HCT116 (cell line): ENCODE results near the gene SIX4. TPM values are rescaled to one million over a fixed set of nuclear protein-coding genes. Genes with fewer than 3 reads are reported as not detected.
A peak's percentile ranks its signal among the peaks of the same experiment; 100 is the strongest.

Source experiments
- ATAC-seq: fragments of 200-7000 bp; cut with Tn5 transposase; 2 replicates; pipeline ENCODE4 v1.9.1; 2020; ENCODE audit warnings: mild to moderate bottlenecking, moderate library complexity
- BruUV-seq: library from RNA; stranded (reverse); fragments of 400-500 nt; replicated peaks from 2 replicates; lab custom pipeline; 2021; lab: Mats Ljungman, UMichigan
- CTCF ChIA-PET: fragments of 300-600 bp; sonication (Branson Sonifier 250); formaldehyde crosslinking; loops from one replicate; lab custom pipeline; 2021; ENCODE audit warnings: antibody characterized with exemption; lab: Charles Lee
- POLR2A ChIA-PET: fragments of 300-600, 350-600 bp; sonication (Branson Sonifier 250); formaldehyde crosslinking; loops from one replicate; lab custom pipeline; 2021; ENCODE audit warnings: antibody characterized with exemption; lab: Charles Lee
- RAD21 ChIA-PET, 2 experiments: fragments of 300-600 bp; sonication (Branson Sonifier 250); formaldehyde crosslinking; loops; one replicate each; lab custom pipeline; 2023; ENCODE audit warnings: low total read pairs in 2 of 2; ENCODE audit not compliant: uncharacterized antibody in 2 of 2, unreplicated experiment in 2 of 2, low non-redundant PET in 1 of 2; lab: Charles Lee
- DNase-seq: peaks from one replicate; pipeline ENCODE4 v3.0.0-alpha.2; 2010; ENCODE audit warnings: low read depth, low spot score
- H2AFZ ChIP-seq: fragments of 200-600 bp; shearing (Covaris generic), sonication (generic); 2 replicates; pipeline ENCODE4 v1.6.1; 2017; ENCODE audit warnings: low read depth, mixed run types, mixed read lengths, antibody characterized with exemption, low read length; ENCODE audit not compliant: poor library complexity, severe bottlenecking
- H3K27ac ChIP-seq: 2 replicates; pipeline ENCODE4 v1.5.1; 2012; ENCODE audit warnings: low read depth, low read length
- H3K27me3 ChIP-seq: fragments of 200-600 bp; sonication (generic); 2 replicates; pipeline ENCODE4 v1.6.1; 2016; ENCODE audit warnings: mixed run types, low read length, mixed read lengths; ENCODE audit not compliant: insufficient read depth
- H3K36me3 ChIP-seq, 2 experiments: fragments of 200-500 bp in 1 of 2; fragments of 200-600 bp in 1 of 2; sonication (Bioruptor generic) in 1 of 2; sonication (generic) in 1 of 2; 2 replicates each; pipeline versions ENCODE4 v1.5.1 to v1.6.1; 2014 to 2016; ENCODE audit warnings: low read length in 2 of 2, inconsistent platforms in 1 of 2, mixed read lengths in 1 of 2, mixed run types in 1 of 2; ENCODE audit not compliant: insufficient read depth in 2 of 2, control insufficient read depth in 1 of 2
- H3K4me1 ChIP-seq, 2 experiments: fragments of 200-600 bp in 1 of 2; sonication (generic) in 1 of 2; 2 replicates each; pipeline versions ENCODE4 v1.5.1 to v1.6.1; 2012 to 2017; ENCODE audit warnings: low read length in 2 of 2, inconsistent platforms in 1 of 2, mild to moderate bottlenecking in 1 of 2, mixed read lengths in 1 of 2, mixed run types in 1 of 2, moderate library complexity in 1 of 2; ENCODE audit not compliant: insufficient read depth in 2 of 2, control insufficient read depth in 1 of 2
- H3K4me2 ChIP-seq: fragments of 200-600 bp; sonication (generic); 2 replicates; pipeline ENCODE4 v1.6.1; 2017; ENCODE audit warnings: mixed run types, low read length, mixed read lengths
- H3K4me3 ChIP-seq, 2 experiments: fragments of 200-600 bp in 1 of 2; sonication (generic) in 1 of 2; replicated peaks in 1 of 2; 2 replicates each; pipeline ENCODE4 v1.5.1; 2011 to 2016; ENCODE audit warnings: low read length in 2 of 2, control low read depth in 1 of 2, low read depth in 1 of 2, mild to moderate bottlenecking in 1 of 2, mixed read lengths in 1 of 2, mixed run types in 1 of 2
- H3K79me2 ChIP-seq: fragments of 200-600 bp; sonication (generic); 2 replicates; pipeline ENCODE4 v1.6.1; 2017; ENCODE audit warnings: mild to moderate bottlenecking, mixed run types, low read length, moderate library complexity, mixed read lengths; ENCODE audit not compliant: insufficient read depth
- H3K9ac ChIP-seq: fragments of 200-600 bp; sonication (generic); 2 replicates; pipeline ENCODE4 v1.6.1; 2016; ENCODE audit warnings: low read length, mixed read lengths
- H3K9me2 ChIP-seq: fragments of 200-600 bp; sonication (generic), shearing (Covaris generic); 2 replicates; pipeline ENCODE4 v1.6.1; 2017; ENCODE audit warnings: mixed run types, mild to moderate bottlenecking, moderate library complexity; ENCODE audit not compliant: insufficient read depth
- H3K9me3 ChIP-seq, 2 experiments: fragments of 200-500 bp in 1 of 2; fragments of 200-600 bp in 1 of 2; sonication (Bioruptor generic) in 1 of 2; sonication (generic) in 1 of 2; 2 replicates each; pipeline ENCODE4 v1.6.1; 2014 to 2017; ENCODE audit warnings: low read length in 2 of 2, mixed read lengths in 2 of 2, inconsistent platforms in 1 of 2, low read depth in 1 of 2, mild to moderate bottlenecking in 1 of 2, mixed run types in 1 of 2, moderate library complexity in 1 of 2; ENCODE audit not compliant: control insufficient read depth in 1 of 2, insufficient read depth in 1 of 2
- H4K20me1 ChIP-seq: fragments of 200-600 bp; sonication (generic), shearing (Covaris generic); 2 replicates; pipeline ENCODE4 v1.6.1; 2017; ENCODE audit warnings: mixed run types, mild to moderate bottlenecking, moderate library complexity; ENCODE audit not compliant: insufficient read depth
- ELF1 ChIP-seq: IDR thresholded peaks from 2 replicates; pipeline ENCODE4 v1.6.1; 2012; ENCODE audit warnings: low read depth, borderline replicate concordance
- EZH2 ChIP-seq: fragments of 200-600 bp; sonication (generic); IDR thresholded peaks from 2 replicates; pipeline ENCODE4 v1.6.1; 2017; ENCODE audit warnings: antibody characterized with exemption, mixed run types
- EZH2phosphoT487 ChIP-seq: fragments of 200-600 bp; IDR thresholded peaks from 2 replicates; pipeline ENCODE4 v1.6.1; 2018; ENCODE audit warnings: antibody characterized with exemption, borderline replicate concordance
- JUND ChIP-seq: IDR thresholded peaks from 2 replicates; pipeline ENCODE4 v1.6.1; 2012
- SIN3A ChIP-seq: IDR thresholded peaks from 2 replicates; pipeline ENCODE4 v1.6.1; 2012; ENCODE audit warnings: low read depth
- SP1 ChIP-seq: IDR thresholded peaks from 2 replicates; pipeline ENCODE4 v1.6.1; 2012; ENCODE audit warnings: low read depth
- SRF ChIP-seq: IDR thresholded peaks from 2 replicates; pipeline ENCODE4 v1.6.1; 2012; ENCODE audit warnings: low read depth
- TCF7L2 ChIP-seq: IDR thresholded peaks from 2 replicates; pipeline ENCODE4 v1.7.0; 2011; ENCODE audit warnings: borderline replicate concordance, inconsistent platforms; ENCODE audit not compliant: insufficient read depth, insufficient read length; ENCODE audit errors: extremely low read depth
- ZNF274 ChIP-seq: fragments of 200-500 bp; sonication (Bioruptor generic); IDR thresholded peaks from 2 replicates; pipeline ENCODE4 v1.6.1; 2014; ENCODE audit warnings: mild to moderate bottlenecking, low read depth, low read length, inconsistent platforms
- intact Hi-C: fragments of 100-400 bp; cut with micrococcal nuclease; formaldehyde crosslinking; loops from 2 replicates; pipeline ENCODE4 v1.10.0; 2022
- total RNA-seq: library from RNA; stranded (reverse); gene quantifications from one replicate; pipeline ENCODE4 v1.2.1, GENCODE V29; 2021; ENCODE audit not compliant: unreplicated experiment
- TF ChIP-seq, protein P1 (sequence below): IDR thresholded peaks from 2 replicates; pipeline ENCODE4 v1.6.1; 2012
- TF ChIP-seq, protein P2 (sequence below): IDR thresholded peaks from 2 replicates; pipeline ENCODE4 v1.6.1; 2012

The SIX4 gene
- total RNA-seq, 1 experiment from 2014 or later, result 24.5 TPM

DNA sequence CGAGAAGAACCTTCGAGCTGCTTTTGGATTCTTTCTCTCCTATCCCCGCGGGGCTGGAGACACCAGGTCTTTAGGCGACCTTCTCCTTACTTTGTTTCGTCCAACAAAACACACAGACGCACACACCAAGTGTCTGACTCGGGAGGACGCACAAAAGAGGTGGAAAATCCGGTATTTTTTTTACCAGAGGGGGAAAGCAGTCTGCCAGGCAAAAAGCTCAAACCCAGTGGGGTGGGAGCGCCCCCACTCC lies 2.1 kb downstream of the SIX4 start:
- Histone ChIP-seq H3K9me2 (no peaks in the 10 kb centered on the region), H3K4me1 (peaks cover 17 to 18% of the 10 kb centered on the region in 2 experiments), H3K79me2 (peaks cover 48% of the 10 kb centered on the region), H3K9ac (peak overlapping the region; percentile 81), H3K36me3 (peaks cover 16 to 30% of the 10 kb centered on the region in 2 experiments; a peak in 3 of 4 replicates), H3K27me3 (no peaks in the 10 kb centered on the region), H3K4me2 (peak overlapping the region; percentile 98), H2AFZ (no peak overlapping the region), H3K27ac (peak overlapping the region; percentile 88), H3K4me3 (peak overlapping the region; percentile 77 to 79), H4K20me1 (no peaks in the 10 kb centered on the region), H3K9me3 (no peaks in the 10 kb centered on the region)
- ChIA-PET POLR2A (no interaction called here), CTCF (no interaction called here), RAD21 (no interaction called here)
- no peak for DNase-seq
- ATAC-seq, result no peak
- no TSS peak for BruUV-seq
- TF ChIP-seq, protein P1, sequence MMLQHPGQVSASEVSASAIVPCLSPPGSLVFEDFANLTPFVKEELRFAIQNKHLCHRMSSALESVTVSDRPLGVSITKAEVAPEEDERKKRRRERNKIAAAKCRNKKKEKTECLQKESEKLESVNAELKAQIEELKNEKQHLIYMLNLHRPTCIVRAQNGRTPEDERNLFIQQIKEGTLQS, result no peak
- TF ChIP-seq ELF1, result no peak
- no peak for TF ChIP-seq EZH2
- no peak; the same call in 1 of the 2 replicates for TF ChIP-seq SIN3A
- TF ChIP-seq, protein P2, sequence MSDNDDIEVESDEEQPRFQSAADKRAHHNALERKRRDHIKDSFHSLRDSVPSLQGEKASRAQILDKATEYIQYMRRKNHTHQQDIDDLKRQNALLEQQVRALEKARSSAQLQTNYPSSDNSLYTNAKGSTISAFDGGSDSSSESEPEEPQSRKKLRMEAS, result no peak; the same call in 1 of the 2 replicates
- no peak for TF ChIP-seq SRF
- no peak for TF ChIP-seq TCF7L2
- TF ChIP-seq ZNF274, result no peak
- no peak for TF ChIP-seq EZH2phosphoT487
- no peak for TF ChIP-seq JUND
- no peak for TF ChIP-seq SP1
- intact Hi-C loops, result loop anchor here (2.0 to 5.0 kb wide), 2 partner anchors 75 to 259 kb away; partner anchors contain the start of genes SIX1, SLC38A6 and TRMT5
